Measurements from ENCODE around the gene ELK3.

The ELK3 gene

DNA sequence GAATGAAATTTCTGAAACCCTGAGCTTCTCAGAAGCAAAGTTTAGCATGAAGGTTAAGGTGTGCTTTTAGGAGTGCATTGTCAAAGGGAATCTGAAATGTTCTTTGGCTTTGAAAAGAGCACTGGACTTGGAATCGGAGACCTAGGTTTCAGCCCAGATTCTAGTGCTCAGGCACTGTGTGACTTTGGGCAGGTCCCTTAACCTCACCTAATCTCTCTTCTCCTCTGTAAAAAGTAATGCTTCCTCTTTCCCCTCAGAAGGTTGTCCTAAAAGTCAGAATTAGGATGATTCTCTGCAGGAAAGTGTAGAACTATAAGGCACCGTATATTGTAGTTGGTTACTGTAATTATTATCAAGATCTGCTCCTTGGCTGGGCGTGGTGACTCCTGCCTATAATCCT is 38.0 kb upstream of the ELK3 start:
- no peak for TF ChIP-seq RARB (CRISPR knock-in tag; IDR thresholded peaks at IDR 0.05)
- no peak for ATAC-seq

DNA sequence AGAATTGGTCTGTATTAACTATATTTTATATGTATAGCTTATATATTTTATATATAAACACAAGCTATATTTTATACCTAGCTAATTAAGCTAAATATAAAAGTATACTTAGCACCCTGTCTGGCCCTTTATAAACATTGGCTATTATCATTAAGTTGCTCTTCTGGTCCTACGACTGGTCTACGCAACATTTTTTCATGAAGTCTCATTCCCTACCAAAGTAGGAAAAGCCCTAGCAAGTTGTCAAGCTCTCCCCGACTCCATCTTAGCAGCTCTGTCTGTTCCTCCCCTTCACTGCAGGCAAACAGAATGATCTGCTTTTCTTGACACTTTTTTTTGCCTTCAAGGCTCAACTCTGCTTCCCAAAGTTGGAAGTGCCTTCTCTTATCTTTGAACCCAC is 36.7 kb upstream of the ELK3 start:
- no peak for ATAC-seq
- TF ChIP-seq GLIS3 (CRISPR knock-in tag; IDR thresholded peaks at IDR 0.05) (no peak), ESRRG (CRISPR knock-in tag; IDR thresholded peaks at IDR 0.05) (no peak), PATZ1 (CRISPR knock-in tag; IDR thresholded peaks at IDR 0.05; ENCODE audit: borderline replicate concordance) (no peak), CREB5 (CRISPR knock-in tag; IDR thresholded peaks at IDR 0.05; ENCODE audit: low read depth) (no peak), SNAI2 (CRISPR knock-in tag; IDR thresholded peaks at IDR 0.05) (no peak), ZFP3 (CRISPR knock-in tag; IDR thresholded peaks at IDR 0.05) (no peak), BACH2 (CRISPR knock-in tag; IDR thresholded peaks at IDR 0.05; ENCODE audit: borderline replicate concordance) (no peak), RARB (CRISPR knock-in tag; IDR thresholded peaks at IDR 0.05) (no peak), TOX (CRISPR knock-in tag; IDR thresholded peaks at IDR 0.05; ENCODE audit: borderline replicate concordance) (no peak), ISL1 (CRISPR knock-in tag; IDR thresholded peaks at IDR 0.05) (no peak), ZC3H10 (CRISPR knock-in tag; IDR thresholded peaks at IDR 0.05) (no peak), ZNF565 (CRISPR knock-in tag; conservative IDR thresholded peaks at IDR 0.05; ENCODE audit: low read depth) (no peak), ZNF70 (CRISPR knock-in tag; IDR thresholded peaks at IDR 0.05) (no peak), PPARA (CRISPR knock-in tag; IDR thresholded peaks at IDR 0.05; ENCODE audit: borderline replicate concordance) (no peak), ZFP30 (CRISPR knock-in tag; IDR thresholded peaks at IDR 0.05) (no peak)
- TF ChIP-seq, protein P1, sequence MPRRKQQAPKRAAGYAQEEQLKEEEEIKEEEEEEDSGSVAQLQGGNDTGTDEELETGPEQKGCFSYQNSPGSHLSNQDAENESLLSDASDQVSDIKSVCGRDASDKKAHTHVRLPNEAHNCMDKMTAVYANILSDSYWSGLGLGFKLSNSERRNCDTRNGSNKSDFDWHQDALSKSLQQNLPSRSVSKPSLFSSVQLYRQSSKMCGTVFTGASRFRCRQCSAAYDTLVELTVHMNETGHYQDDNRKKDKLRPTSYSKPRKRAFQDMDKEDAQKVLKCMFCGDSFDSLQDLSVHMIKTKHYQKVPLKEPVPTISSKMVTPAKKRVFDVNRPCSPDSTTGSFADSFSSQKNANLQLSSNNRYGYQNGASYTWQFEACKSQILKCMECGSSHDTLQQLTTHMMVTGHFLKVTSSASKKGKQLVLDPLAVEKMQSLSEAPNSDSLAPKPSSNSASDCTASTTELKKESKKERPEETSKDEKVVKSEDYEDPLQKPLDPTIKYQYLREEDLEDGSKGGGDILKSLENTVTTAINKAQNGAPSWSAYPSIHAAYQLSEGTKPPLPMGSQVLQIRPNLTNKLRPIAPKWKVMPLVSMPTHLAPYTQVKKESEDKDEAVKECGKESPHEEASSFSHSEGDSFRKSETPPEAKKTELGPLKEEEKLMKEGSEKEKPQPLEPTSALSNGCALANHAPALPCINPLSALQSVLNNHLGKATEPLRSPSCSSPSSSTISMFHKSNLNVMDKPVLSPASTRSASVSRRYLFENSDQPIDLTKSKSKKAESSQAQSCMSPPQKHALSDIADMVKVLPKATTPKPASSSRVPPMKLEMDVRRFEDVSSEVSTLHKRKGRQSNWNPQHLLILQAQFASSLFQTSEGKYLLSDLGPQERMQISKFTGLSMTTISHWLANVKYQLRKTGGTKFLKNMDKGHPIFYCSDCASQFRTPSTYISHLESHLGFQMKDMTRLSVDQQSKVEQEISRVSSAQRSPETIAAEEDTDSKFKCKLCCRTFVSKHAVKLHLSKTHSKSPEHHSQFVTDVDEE (CRISPR knock-in tag; IDR thresholded peaks at IDR 0.05) = no peak
- TF ChIP-seq, protein P2, sequence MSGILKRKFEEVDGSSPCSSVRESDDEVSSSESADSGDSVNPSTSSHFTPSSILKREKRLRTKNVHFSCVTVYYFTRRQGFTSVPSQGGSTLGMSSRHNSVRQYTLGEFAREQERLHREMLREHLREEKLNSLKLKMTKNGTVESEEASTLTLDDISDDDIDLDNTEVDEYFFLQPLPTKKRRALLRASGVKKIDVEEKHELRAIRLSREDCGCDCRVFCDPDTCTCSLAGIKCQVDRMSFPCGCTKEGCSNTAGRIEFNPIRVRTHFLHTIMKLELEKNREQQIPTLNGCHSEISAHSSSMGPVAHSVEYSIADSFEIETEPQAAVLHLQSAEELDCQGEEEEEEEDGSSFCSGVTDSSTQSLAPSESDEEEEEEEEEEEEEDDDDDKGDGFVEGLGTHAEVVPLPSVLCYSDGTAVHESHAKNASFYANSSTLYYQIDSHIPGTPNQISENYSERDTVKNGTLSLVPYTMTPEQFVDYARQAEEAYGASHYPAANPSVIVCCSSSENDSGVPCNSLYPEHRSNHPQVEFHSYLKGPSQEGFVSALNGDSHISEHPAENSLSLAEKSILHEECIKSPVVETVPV (CRISPR knock-in tag; IDR thresholded peaks at IDR 0.05) = no peak

DNA sequence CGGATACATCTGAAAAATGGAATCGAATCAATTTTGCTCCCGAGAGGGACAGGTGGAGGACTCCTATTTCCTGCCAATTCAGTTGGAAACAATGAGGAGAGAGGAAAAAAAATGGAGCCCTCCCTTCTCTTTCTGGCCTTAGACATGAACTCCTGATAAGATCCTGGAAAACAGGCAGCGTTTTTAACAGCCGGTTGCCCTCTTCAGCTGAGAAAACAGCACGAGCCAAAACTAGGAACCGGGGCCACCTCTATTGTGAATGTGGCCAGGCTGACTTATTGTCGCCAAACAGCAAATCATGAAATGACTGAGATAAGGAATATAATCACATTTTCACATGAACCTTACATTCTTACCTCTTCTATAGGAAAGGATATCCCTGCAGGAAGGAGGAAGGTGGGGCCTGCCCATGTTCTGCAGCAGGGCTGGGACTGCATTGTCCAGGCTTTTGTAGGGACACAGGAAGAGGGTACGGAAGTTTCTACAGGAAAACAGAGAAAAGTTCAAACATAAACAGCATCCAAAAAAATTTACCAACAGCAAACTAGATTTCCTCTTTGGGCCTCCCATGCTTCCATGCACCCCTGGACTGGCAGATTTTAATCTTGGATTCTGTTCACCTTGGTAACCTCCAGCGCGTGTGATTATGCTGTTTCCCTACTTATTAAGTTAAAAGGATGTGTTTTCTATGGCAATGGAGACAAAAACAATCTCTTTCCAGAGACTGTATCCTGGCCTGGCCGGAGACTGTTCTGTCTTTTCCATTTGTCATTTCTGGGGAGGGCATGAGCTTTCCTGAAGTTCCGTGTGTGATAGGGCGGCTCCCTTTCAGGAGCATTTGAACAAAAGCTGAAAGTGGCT is 29.0 kb upstream of the ELK3 start:
- TF ChIP-seq TCF4 (CRISPR knock-in tag; IDR thresholded peaks at IDR 0.05; ENCODE audit: borderline replicate concordance) (no peak), ZNF565 (CRISPR knock-in tag; conservative IDR thresholded peaks at IDR 0.05; ENCODE audit: low read depth) (no peak)
- ATAC-seq = no peak

- no peak for ATAC-seq
- no peak for TF ChIP-seq CREB5 (CRISPR knock-in tag; IDR thresholded peaks at IDR 0.05; ENCODE audit: low read depth)
- TF ChIP-seq POU6F1 (CRISPR knock-in tag; IDR thresholded peaks at IDR 0.05; ENCODE audit: borderline replicate concordance, low read depth) = no peak
- no peak for TF ChIP-seq OSR1 (CRISPR knock-in tag; IDR thresholded peaks at IDR 0.05)
- no peak for TF ChIP-seq ZFP30 (CRISPR knock-in tag; IDR thresholded peaks at IDR 0.05)
- TF ChIP-seq ESRRG (CRISPR knock-in tag; IDR thresholded peaks at IDR 0.05) = no peak
- TF ChIP-seq ZNF70 (CRISPR knock-in tag; IDR thresholded peaks at IDR 0.05) = no peak
- TF ChIP-seq, protein P2 (CRISPR knock-in tag; IDR thresholded peaks at IDR 0.05) = no peak
- no peak for TF ChIP-seq GLIS3 (CRISPR knock-in tag; IDR thresholded peaks at IDR 0.05)
- no peak for TF ChIP-seq ARNTL (CRISPR knock-in tag; IDR thresholded peaks at IDR 0.05; ENCODE audit: borderline replicate concordance, low read depth)
- no peak for TF ChIP-seq CSDC2 (CRISPR knock-in tag; IDR thresholded peaks at IDR 0.05)
- TF ChIP-seq SNAI2 (CRISPR knock-in tag; IDR thresholded peaks at IDR 0.05) = no peak
- TF ChIP-seq ZC3H10 (CRISPR knock-in tag; IDR thresholded peaks at IDR 0.05) = no peak
Observed at GRCh38 chr12:96166765-96167164, 27.4 kb upstream of the ELK3 start.
